HepG2 (cell line): ENCODE measurements around the gene HAGH. TPM values are rescaled to one million over a fixed set of nuclear protein-coding genes. Genes with fewer than 3 reads are reported as not detected.
A peak's percentile ranks its signal among the peaks of the same experiment; 100 is the strongest.

Experiments
- ATF2 ChIP-seq: sonication (generic); formaldehyde crosslinking; IDR thresholded peaks from 2 replicates; pipeline ENCODE4 v1.4.0; 2020; ENCODE audit warnings: missing genetic modification reagents
- CENPT ChIP-seq: sonication (generic); formaldehyde crosslinking; IDR thresholded peaks from 2 replicates; pipeline ENCODE4 v1.8.0; 2022; ENCODE audit warnings: low read depth, mild to moderate bottlenecking, moderate library complexity, missing genetic modification reagents
- CREM ChIP-seq, 2 experiments: sonication (generic) in 1 of 2; formaldehyde crosslinking in 1 of 2; IDR thresholded peaks; 2 replicates each; pipeline versions ENCODE4 v1.4.0 to v1.6.1; 2016 to 2020; ENCODE audit warnings: antibody characterized with exemption in 1 of 2, mild to moderate bottlenecking in 1 of 2, missing genetic modification reagents in 1 of 2
- HOXA3 ChIP-seq: sonication (generic); formaldehyde crosslinking; IDR thresholded peaks from 2 replicates; pipeline ENCODE4 v1.5.0; 2020; ENCODE audit warnings: missing genetic modification reagents
- MTA3 ChIP-seq: sonication (generic); formaldehyde crosslinking; IDR thresholded peaks from 2 replicates; pipeline ENCODE4 v1.4.0; 2020; ENCODE audit warnings: missing genetic modification reagents
- NFATC3 ChIP-seq: sonication (generic); formaldehyde crosslinking; IDR thresholded peaks from 2 replicates; pipeline ENCODE4 v1.5.1; 2020; ENCODE audit warnings: mild to moderate bottlenecking, missing genetic modification reagents
- PCBP1 ChIP-seq: fragments of 200-400 bp; formaldehyde crosslinking; IDR thresholded peaks from 2 replicates; pipeline ENCODE4 v1.6.1; 2017; ENCODE audit warnings: mild to moderate bottlenecking, low read depth, low read length, borderline replicate concordance
- SP4 ChIP-seq: sonication (generic); formaldehyde crosslinking; IDR thresholded peaks from 2 replicates; pipeline ENCODE4 v1.8.1; 2023; ENCODE audit warnings: mild to moderate bottlenecking, missing genetic modification reagents
- TBL1XR1 ChIP-seq: fragments of 150-350 bp; IDR thresholded peaks from 2 replicates; pipeline ENCODE4 v1.6.1; 2014; ENCODE audit warnings: borderline replicate concordance, low read length; ENCODE audit not compliant: partially characterized antibody
- TBX2 ChIP-seq: sonication (generic); formaldehyde crosslinking; IDR thresholded peaks from 2 replicates; pipeline ENCODE4 v1.5.0; 2020; ENCODE audit warnings: missing genetic modification reagents, mild to moderate bottlenecking, borderline replicate concordance
- TBX3 ChIP-seq: fragments of 450-650 bp; IDR thresholded peaks from 2 replicates; pipeline ENCODE4 v1.6.1; 2017; ENCODE audit warnings: antibody characterized with exemption, mild to moderate bottlenecking, inconsistent platforms, borderline replicate concordance
- TFDP2 ChIP-seq: sonication (generic); formaldehyde crosslinking; IDR thresholded peaks from 2 replicates; pipeline ENCODE4 v1.4.0; 2020; ENCODE audit warnings: missing genetic modification reagents
- ZBED4 ChIP-seq: sonication (generic); formaldehyde crosslinking; IDR thresholded peaks from 2 replicates; pipeline ENCODE4 v1.4.0; 2020; ENCODE audit warnings: missing genetic modification reagents, borderline replicate concordance
- ZC3H13 ChIP-seq: sonication (generic); formaldehyde crosslinking; IDR thresholded peaks from 2 replicates; pipeline ENCODE4 v1.8.1; 2023; ENCODE audit warnings: mild to moderate bottlenecking, missing genetic modification reagents, moderate library complexity
- ZFAT ChIP-seq: sonication (generic); formaldehyde crosslinking; conservative IDR thresholded peaks from 2 replicates; pipeline ENCODE4 v1.8.1; 2023; ENCODE audit warnings: missing genetic modification reagents, inconsistent platforms
- ZFP82 ChIP-seq: sonication (generic); formaldehyde crosslinking; IDR thresholded peaks from 2 replicates; pipeline ENCODE4 v1.5.1; 2020; ENCODE audit warnings: mild to moderate bottlenecking, missing genetic modification reagents, borderline replicate concordance
- ZNF317 ChIP-seq: sonication (generic); formaldehyde crosslinking; IDR thresholded peaks from 2 replicates; pipeline ENCODE4 v1.5.0; 2020; ENCODE audit warnings: mild to moderate bottlenecking, missing genetic modification reagents
- ZNF652 ChIP-seq: IDR thresholded peaks from 2 replicates; pipeline ENCODE4 v1.6.1; 2016; ENCODE audit warnings: low read depth, borderline replicate concordance
- ZNF770 ChIP-seq: sonication (generic); formaldehyde crosslinking; IDR thresholded peaks from 2 replicates; pipeline ENCODE4 v1.5.0; 2020; ENCODE audit warnings: mild to moderate bottlenecking, missing genetic modification reagents
- ZSCAN5A ChIP-seq: sonication (generic); formaldehyde crosslinking; IDR thresholded peaks from 2 replicates; pipeline ENCODE4 v1.8.0; 2022; ENCODE audit warnings: mild to moderate bottlenecking, missing genetic modification reagents, borderline replicate concordance
- polyA plus RNA-seq, 8 experiments: library from polyadenylated mRNA; depleted of rRNA in 3 of 8; stranded (reverse) in 7 of 8; unstranded in 1 of 8; fragments of >200 nt; fragmentation: Illumina TruSeq in 4 of 8; extraction: Trizol in 4 of 8; gene quantifications; 2 replicates each; pipeline versions ENCODE4 v1.2.1 to v1.2.3, GENCODE V29; 2011 to 2016; ENCODE audit warnings: low read depth in 4 of 8, missing spikeins in 1 of 8, mixed read lengths in 1 of 8; ENCODE audit not compliant: insufficient read depth in 1 of 8
- total RNA-seq, 5 experiments: library from RNA; depleted of rRNA; stranded (reverse); fragments of >200 nt; fragmentation: Illumina TruSeq; extraction: Trizol; gene quantifications; 2 replicates each; pipeline ENCODE4 v1.2.3, GENCODE V29; 2016; ENCODE audit warnings: low read depth in 1 of 5

The HAGH gene
- total and polyA plus RNA-seq, 2 of the 13 experiments (the other 11 are each of a cell fraction or from before 2014, with no cell fraction given), result 70.4 to 95.4 TPM

- TF ChIP-seq PCBP1 (no peak), SP4 (no peak), CREM (IDR thresholded peaks at IDR 0.05) (peak; percentile 60), CREM (CRISPR knock-in tag; IDR thresholded peaks at IDR 0.05) (no peak), CENPT (CRISPR knock-in tag) (no peak), ATF2 (CRISPR knock-in tag) (no peak), ZNF652 (CRISPR knock-in tag) (no peak), ZNF317 (CRISPR knock-in tag) (peak; percentile 45; the same call in 1 of the 2 replicates), HOXA3 (CRISPR knock-in tag) (peak; percentile 58), TBX2 (CRISPR knock-in tag) (peak; percentile 38), NFATC3 (CRISPR knock-in tag) (no peak), TFDP2 (CRISPR knock-in tag) (no peak), ZC3H13 (peak; percentile 67; the same call in 1 of the 2 replicates), ZFP82 (no peak), TBX3 (no peak), MTA3 (CRISPR knock-in tag) (no peak), ZSCAN5A (CRISPR knock-in tag) (no peak), ZBED4 (CRISPR knock-in tag) (peak; percentile 57), ZFAT (CRISPR knock-in tag) (no peak), ZNF770 (CRISPR knock-in tag) (peak; percentile 100), TBL1XR1 (no peak)
Measured at GRCh38 chr16:1825381-1825863, 1.2 kb downstream of the HAGH start (continued).
